B cell (primary cell): ENCODE measurements around the gene PHACTR1. TPM values are rescaled to one million over a fixed set of nuclear protein-coding genes. Genes with fewer than 3 reads are reported as not detected.

Experiments
- ATAC-seq: fragments of 200-7000 bp; cut with Tn5 transposase; one replicate; pipeline ENCODE4 v1.10.0; 2021; ENCODE audit warnings: low read depth, mild to moderate bottlenecking, moderate number of reproducible peaks, moderate library complexity
- CTCF ChIA-PET: fragments of 350-600 bp; sonication (Branson Sonifier 250); formaldehyde crosslinking; loops from one replicate; lab custom pipeline; 2021; ENCODE audit warnings: antibody characterized with exemption, inconsistent platforms; lab: Charles Lee
- POLR2A ChIA-PET: fragments of 350-600 bp; sonication (Branson Sonifier 250); formaldehyde crosslinking; loops from one replicate; lab custom pipeline; 2021; ENCODE audit warnings: antibody characterized with exemption; lab: Charles Lee
- DNase-seq: peaks from one replicate; pipeline ENCODE4 v3.0.0; 2013
- H2AFZ ChIP-seq: 2 replicates; pipeline ENCODE4 v1.6.1; 2012; ENCODE audit warnings: mild to moderate bottlenecking, low read depth, low read length; ENCODE audit not compliant: insufficient read depth, poor library complexity, severe bottlenecking
- H3K27ac ChIP-seq, 2 donors: 1 replicate in 1 of 2; 2 replicates in 1 of 2; pipeline ENCODE4 v1.5.1; 2012 to 2013; ENCODE audit warnings: low read length in 2 of 2, mild to moderate bottlenecking in 2 of 2, moderate library complexity in 1 of 2
- H3K27me3 ChIP-seq, 4 experiments: fragments of 200-600 bp in 1 of 4; sonication (generic) in 1 of 4; replicated peaks in 1 of 4; 1 replicate in 2 of 4; 2 replicates in 2 of 4; pipeline versions ENCODE4 v1.6.1 to v1.7.0; 2013 to 2016; ENCODE audit warnings: low read length in 3 of 4, mild to moderate bottlenecking in 2 of 4, mixed read lengths in 1 of 4, moderate library complexity in 1 of 4; ENCODE audit not compliant: insufficient read depth in 4 of 4, control insufficient read depth in 3 of 4; ENCODE audit errors: control extremely low read depth in 1 of 4
- H3K36me3 ChIP-seq, 2 experiments: replicated peaks in 1 of 2; 1 replicate in 1 of 2; 2 replicates in 1 of 2; pipeline versions ENCODE4 v1.6.1 to v1.7.1; 2013; ENCODE audit warnings: low read length in 1 of 2; ENCODE audit not compliant: insufficient read depth in 2 of 2, control insufficient read depth in 1 of 2; ENCODE audit errors: control extremely low read depth in 1 of 2, extremely low read depth in 1 of 2
- H3K4me1 ChIP-seq, 2 donors: fragments of 200-600 bp in 1 of 2; sonication (generic) in 1 of 2; 1 replicate in 1 of 2; 2 replicates in 1 of 2; pipeline versions ENCODE4 v1.5.1 to v1.6.1; 2013 to 2017; ENCODE audit warnings: low read length in 2 of 2; ENCODE audit not compliant: control insufficient read depth in 2 of 2, insufficient read depth in 2 of 2
- H3K4me2 ChIP-seq: replicated peaks from 2 replicates; pipeline ENCODE3; 2012; ENCODE audit warnings: mild to moderate bottlenecking, low read depth, low read length; ENCODE audit not compliant: poor library complexity, severe bottlenecking
- H3K4me3 ChIP-seq, 5 experiments: fragments of 200-600 bp in 1 of 5; sonication (generic) in 1 of 5; 1 replicate in 3 of 5; 2 replicates in 2 of 5; pipeline versions ENCODE4 v1.5.1 to v1.7.0; 2011 to 2016; ENCODE audit warnings: low read length in 4 of 5, mild to moderate bottlenecking in 4 of 5, low read depth in 2 of 5, control low read depth in 1 of 5, moderate library complexity in 1 of 5; ENCODE audit not compliant: insufficient read depth in 1 of 5; ENCODE audit errors: control extremely low read depth in 1 of 5, extremely low read depth in 1 of 5
- H3K79me2 ChIP-seq: fragments of 200-600 bp; sonication (generic); one replicate; pipeline ENCODE4 v1.6.0; 2016; ENCODE audit warnings: low read length; ENCODE audit not compliant: control insufficient read depth, insufficient read depth
- H3K9ac ChIP-seq: fragments of 200-600 bp; sonication (generic); 2 replicates; pipeline ENCODE4 v1.6.1; 2017; ENCODE audit warnings: mild to moderate bottlenecking, low read length, moderate library complexity
- H3K9me3 ChIP-seq, 3 donors: one replicate each; pipeline versions ENCODE4 v1.6.1 to v1.7.1; 2013; ENCODE audit warnings: low read length in 2 of 3; ENCODE audit not compliant: control insufficient read depth in 2 of 3, insufficient read depth in 1 of 3; ENCODE audit errors: control extremely low read depth in 1 of 3
- H4K20me1 ChIP-seq: 2 replicates; pipeline ENCODE4 v1.6.0; 2012; ENCODE audit warnings: mild to moderate bottlenecking, low read length; ENCODE audit not compliant: insufficient read depth, control insufficient read depth, poor library complexity, severe bottlenecking
- H3K27ac Mint-ChIP-seq: one replicate; pipeline ENCODE4 v1.8.0; 2021; ENCODE audit warnings: mixed read lengths
- H3K27me3 Mint-ChIP-seq: one replicate; pipeline ENCODE4 v1.8.0; 2021; ENCODE audit warnings: mixed read lengths
- H3K4me1 Mint-ChIP-seq: one replicate; pipeline ENCODE4 v1.8.0; 2021; ENCODE audit warnings: mixed read lengths
- H3K4me3 Mint-ChIP-seq: one replicate; pipeline ENCODE4 v1.8.0; 2021; ENCODE audit warnings: mixed read lengths
- H3K9me3 Mint-ChIP-seq: one replicate; pipeline ENCODE4 v1.8.0; 2022; ENCODE audit warnings: mixed read lengths; ENCODE audit not compliant: insufficient read depth
- CTCF ChIP-seq: fragments of 200-600 bp; IDR thresholded peaks from one replicate; pipeline ENCODE4 v1.8.0; 2022; ENCODE audit warnings: antibody characterized with exemption, mild to moderate bottlenecking
- EZH2 ChIP-seq: IDR thresholded peaks from 2 replicates; pipeline ENCODE4 v1.6.1; 2012; ENCODE audit warnings: borderline replicate concordance, low read depth, mild to moderate bottlenecking, moderate library complexity, low read length; ENCODE audit not compliant: insufficient read depth, poor library complexity, severe bottlenecking
- WGBS: methylation state at CpG from one replicate; pipeline ENCODE4 v1.1.5; 2013; ENCODE audit warnings: missing lambda C conversion rate; ENCODE audit not compliant: insufficient coverage; 5-methylcytosine and 5-hydroxymethylcytosine counted together
- intact Hi-C: fragments of 100-400 bp; cut with micrococcal nuclease; formaldehyde crosslinking; loops from one replicate; pipeline ENCODE4 v1.10.0; 2022
- polyA plus RNA-seq: library from polyadenylated mRNA; depleted of rRNA; stranded (reverse); fragments of >200 nt; gene quantifications from 2 replicates; pipeline ENCODE4 v1.2.3, GENCODE V29; 2012
- total RNA-seq, 2 donors: library from RNA; stranded (reverse); fragments of 120-200 nt in 1 of 2; gene quantifications; 1 replicate in 1 of 2; 2 replicates in 1 of 2; pipeline versions ENCODE4 v1.2.3 to v1.2.4, GENCODE V29; 2013 to 2022

Gene PHACTR1
- total and polyA plus RNA-seq, 2 donors (not counting 1 experiment from before 2014, with no cell fraction given), result 30.2 to 129 TPM

- H3K9me3 ChIP-seq, result peaks cover 0 to 3% (median 0%) of the 10 kb centered on the region in 3 donors
- TF ChIP-seq EZH2 (no peak), CTCF (no peak)
- CTCF ChIA-PET, result no interaction called here
These were observed 260.6 kb downstream of the PHACTR1 start for GRCh38 chr6:12977206-12977605.

GRCh38 chr6:12977806-12978205 is 261.2 kb downstream of the PHACTR1 start:
- TF ChIP-seq CTCF (no peak), EZH2 (no peak)
- intact Hi-C loops, result no loop called here
- H3K4me3 ChIP-seq, result no peak overlapping the region
- no peak overlapping the region for H2AFZ ChIP-seq
- ATAC-seq (no peak), DNase-seq (no peak)
- Mint-ChIP-seq H3K27me3 (peaks cover 32% of the 10 kb centered on the region), H3K27ac (no peak overlapping the region), H3K9me3 (peaks cover 2% of the 10 kb centered on the region), H3K4me3 (no peak overlapping the region), H3K4me1 (no peaks in the 10 kb centered on the region)
- peaks cover 0 to 5% (median 0%) of the 10 kb centered on the region in 3 donors for H3K9me3 ChIP-seq
- CTCF ChIA-PET, result no interaction called here
- 95% methylated on average over 2 of the region's 4 CpGs for WGBS
- H3K36me3 ChIP-seq, result no peaks in the 10 kb centered on the region
- H3K4me2 ChIP-seq, result no peak overlapping the region
- H3K79me2 ChIP-seq, result no peaks in the 10 kb centered on the region
- H3K4me1 ChIP-seq, result no peaks in the 10 kb centered on the region
- no peaks in the 10 kb centered on the region for H3K27me3 ChIP-seq
- POLR2A ChIA-PET, result no interaction called here
- H3K27ac ChIP-seq, result no peak overlapping the region
- H4K20me1 ChIP-seq, result no peaks in the 10 kb centered on the region
- no peak overlapping the region for H3K9ac ChIP-seq

More at GRCh38 chr6:12977206-12977605, 260.6 kb downstream of the PHACTR1 start:
- no peak overlapping the region for H2AFZ ChIP-seq
- H3K9ac ChIP-seq, result no peak overlapping the region
- Mint-ChIP-seq H3K27me3 (peaks cover 32% of the 10 kb centered on the region), H3K27ac (no peak overlapping the region), H3K4me3 (no peak overlapping the region), H3K9me3 (peaks cover 2% of the 10 kb centered on the region), H3K4me1 (no peaks in the 10 kb centered on the region)
- ATAC-seq, result no peak
- H3K36me3 ChIP-seq, result no peaks in the 10 kb centered on the region
- H3K4me2 ChIP-seq, result no peak overlapping the region
- 93% methylated on average over 3 of the region's 3 CpGs for WGBS
- no peaks in the 10 kb centered on the region for H3K4me1 ChIP-seq
- no peak for DNase-seq
- H3K4me3 ChIP-seq, result no peak overlapping the region
- H3K27me3 ChIP-seq, result no peaks in the 10 kb centered on the region
- no peak overlapping the region for H3K27ac ChIP-seq
- intact Hi-C loops, result no loop called here
- POLR2A ChIA-PET, result no interaction called here
- no peaks in the 10 kb centered on the region for H3K79me2 ChIP-seq
- no peaks in the 10 kb centered on the region for H4K20me1 ChIP-seq
